Smooth muscle cell of the umbilical artery (primary cell): ENCODE data around the gene PLCB4. TPM values are rescaled to one million over a fixed set of nuclear protein-coding genes. Genes with fewer than 3 reads are reported as not detected.

ENCODE experiments used
- total RNA-seq: library from RNA; depleted of rRNA; stranded (reverse); fragments of >200 nt; gene quantifications from 2 replicates; pipeline ENCODE4 v1.2.3, GENCODE V29; 2014

Gene PLCB4
- 2.5 and 2.7 TPM in 2 replicates for total RNA-seq

GRCh38 chr20:9068841-9069663, at the start of gene PLCB4:
TSS of gene PLCB4 (plus strand) at chr20:9069087. CDS start at chr20:9307815, 238,728 bp downstream.

GRCh38 chr20:9514461-9515213, 445.8 kb downstream of the PLCB4 start, which contains the start of gene LAMP5:
TSS of gene LAMP5 (plus strand) at chr20:9514590. CDS start at chr20:9514853, 263 bp downstream.

